ENCODE results near the gene MMADHC.

DNA sequence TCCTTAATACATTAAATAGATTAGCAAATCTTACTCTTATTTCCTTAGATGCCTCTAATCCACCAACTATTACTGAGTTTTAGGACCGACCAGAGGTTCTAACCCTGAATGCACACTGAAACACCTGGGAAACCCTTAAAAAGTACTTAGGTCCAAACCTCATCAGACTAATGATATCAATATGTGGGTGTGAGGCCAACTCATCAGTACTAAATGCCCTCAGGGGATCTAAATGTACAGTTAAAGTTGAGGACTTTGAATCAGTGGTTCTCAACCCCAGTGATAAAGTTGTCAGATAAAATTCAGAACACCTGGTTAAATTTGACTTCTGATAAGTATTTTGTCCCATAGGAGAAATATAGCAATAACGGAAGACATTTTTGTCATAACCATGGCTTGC lies 20.9 kb downstream of the MMADHC start:
- TF ChIP-seq, protein P1, sequence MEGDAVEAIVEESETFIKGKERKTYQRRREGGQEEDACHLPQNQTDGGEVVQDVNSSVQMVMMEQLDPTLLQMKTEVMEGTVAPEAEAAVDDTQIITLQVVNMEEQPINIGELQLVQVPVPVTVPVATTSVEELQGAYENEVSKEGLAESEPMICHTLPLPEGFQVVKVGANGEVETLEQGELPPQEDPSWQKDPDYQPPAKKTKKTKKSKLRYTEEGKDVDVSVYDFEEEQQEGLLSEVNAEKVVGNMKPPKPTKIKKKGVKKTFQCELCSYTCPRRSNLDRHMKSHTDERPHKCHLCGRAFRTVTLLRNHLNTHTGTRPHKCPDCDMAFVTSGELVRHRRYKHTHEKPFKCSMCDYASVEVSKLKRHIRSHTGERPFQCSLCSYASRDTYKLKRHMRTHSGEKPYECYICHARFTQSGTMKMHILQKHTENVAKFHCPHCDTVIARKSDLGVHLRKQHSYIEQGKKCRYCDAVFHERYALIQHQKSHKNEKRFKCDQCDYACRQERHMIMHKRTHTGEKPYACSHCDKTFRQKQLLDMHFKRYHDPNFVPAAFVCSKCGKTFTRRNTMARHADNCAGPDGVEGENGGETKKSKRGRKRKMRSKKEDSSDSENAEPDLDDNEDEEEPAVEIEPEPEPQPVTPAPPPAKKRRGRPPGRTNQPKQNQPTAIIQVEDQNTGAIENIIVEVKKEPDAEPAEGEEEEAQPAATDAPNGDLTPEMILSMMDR (IDR thresholded peaks at IDR 0.05; ENCODE audit: insufficient read depth, low read length) = no peak
- TF ChIP-seq POLR2AphosphoS5 (IDR thresholded peaks at IDR 0.05; ENCODE audit: low read depth) = no peak
